ENCODE measurements around the gene CDC37. TPM values are rescaled to one million over a fixed set of nuclear protein-coding genes. Genes with fewer than 3 reads are reported as not detected.
"Not testable (repeated sequence)": the region's sequence is repeated elsewhere in the genome, so short reads cannot be mapped to it uniquely, and the experiment has no call there.

The CDC37 gene
- total RNA-seq, 1 donor from 2014 or later, result 142 TPM

DNA sequence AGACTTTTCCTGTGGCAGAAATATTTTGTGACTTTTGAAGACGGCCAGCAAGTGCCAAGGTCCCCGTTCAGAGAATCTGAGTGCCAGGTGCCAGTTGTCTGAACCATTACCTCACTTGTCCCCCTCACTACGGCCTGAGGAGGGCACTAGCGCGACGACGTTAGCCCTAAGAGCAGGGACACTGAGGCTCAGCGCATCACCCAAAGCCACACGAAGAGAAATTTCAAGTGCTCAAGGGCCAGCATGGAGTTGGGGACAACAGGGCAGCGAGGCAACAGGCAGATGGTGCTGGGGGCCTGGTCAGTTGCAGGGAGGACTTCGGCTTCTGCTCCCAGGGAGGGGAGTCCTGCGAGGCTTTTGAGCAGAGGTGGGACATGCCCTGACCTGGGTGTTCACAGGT, 13.5 kb downstream of the CDC37 start:
- no peaks in the 10 kb centered on the region for H3K9me3 ChIP-seq (replicated peaks)
- DNase-seq, result no peak
- peaks cover 12% of the 10 kb centered on the region for H3K4me1 ChIP-seq
- intact Hi-C loops (cut with micrococcal nuclease), result loop anchor here (5.0 kb wide), 3 partner anchors 113 to 133 kb away; no protein-coding TSS in a partner anchor
- H3K36me3 ChIP-seq, result peaks cover 41% of the 10 kb centered on the region
- no peak overlapping the region for H3K4me3 ChIP-seq
- TF ChIP-seq, protein P1, sequence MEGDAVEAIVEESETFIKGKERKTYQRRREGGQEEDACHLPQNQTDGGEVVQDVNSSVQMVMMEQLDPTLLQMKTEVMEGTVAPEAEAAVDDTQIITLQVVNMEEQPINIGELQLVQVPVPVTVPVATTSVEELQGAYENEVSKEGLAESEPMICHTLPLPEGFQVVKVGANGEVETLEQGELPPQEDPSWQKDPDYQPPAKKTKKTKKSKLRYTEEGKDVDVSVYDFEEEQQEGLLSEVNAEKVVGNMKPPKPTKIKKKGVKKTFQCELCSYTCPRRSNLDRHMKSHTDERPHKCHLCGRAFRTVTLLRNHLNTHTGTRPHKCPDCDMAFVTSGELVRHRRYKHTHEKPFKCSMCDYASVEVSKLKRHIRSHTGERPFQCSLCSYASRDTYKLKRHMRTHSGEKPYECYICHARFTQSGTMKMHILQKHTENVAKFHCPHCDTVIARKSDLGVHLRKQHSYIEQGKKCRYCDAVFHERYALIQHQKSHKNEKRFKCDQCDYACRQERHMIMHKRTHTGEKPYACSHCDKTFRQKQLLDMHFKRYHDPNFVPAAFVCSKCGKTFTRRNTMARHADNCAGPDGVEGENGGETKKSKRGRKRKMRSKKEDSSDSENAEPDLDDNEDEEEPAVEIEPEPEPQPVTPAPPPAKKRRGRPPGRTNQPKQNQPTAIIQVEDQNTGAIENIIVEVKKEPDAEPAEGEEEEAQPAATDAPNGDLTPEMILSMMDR (IDR thresholded peaks at IDR 0.05; ENCODE audit: borderline replicate concordance), result no peak
- H3K27me3 ChIP-seq (ENCODE audit: low read depth), result no peaks in the 10 kb centered on the region
- no peak overlapping the region for H3K27ac ChIP-seq (replicated peaks)

DNA sequence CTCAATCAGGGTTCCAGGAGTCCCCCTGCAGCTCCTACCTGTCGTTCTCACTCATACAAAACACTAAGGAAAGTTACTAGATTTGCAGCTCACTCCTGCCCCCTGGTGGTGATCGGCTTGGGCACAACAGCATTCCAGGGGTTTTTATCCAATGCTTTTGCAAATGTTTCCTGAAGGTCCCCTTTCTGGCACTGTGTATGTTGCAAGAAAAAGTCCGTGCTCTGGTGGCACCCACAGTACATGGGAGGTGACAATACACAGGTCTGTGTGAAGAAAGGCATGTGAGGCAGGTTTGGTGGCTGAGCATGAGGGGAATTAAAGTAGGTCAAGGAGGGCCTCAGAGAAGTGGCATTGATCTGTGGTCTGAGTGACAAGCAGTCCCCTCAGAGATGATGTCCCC, 14.4 kb downstream of the CDC37 start:
- Histone ChIP-seq H3K4me1 (peaks cover 12% of the 10 kb centered on the region), H3K36me3 (peaks cover 32% of the 10 kb centered on the region), H3K4me3 (no peak overlapping the region), H3K9me3 (replicated peaks) (no peaks in the 10 kb centered on the region), H3K27ac (replicated peaks) (peak overlapping the region; percentile 12), H3K27me3 (ENCODE audit: low read depth) (no peaks in the 10 kb centered on the region)
- TF ChIP-seq, protein P1 (IDR thresholded peaks at IDR 0.05; ENCODE audit: borderline replicate concordance), result peak; percentile 93
- intact Hi-C loops (cut with micrococcal nuclease), result loop anchor here (5.0 kb wide), 1 partner anchor 122 kb away; no protein-coding TSS in a partner anchor
- peak; percentile 88 for DNase-seq

DNA sequence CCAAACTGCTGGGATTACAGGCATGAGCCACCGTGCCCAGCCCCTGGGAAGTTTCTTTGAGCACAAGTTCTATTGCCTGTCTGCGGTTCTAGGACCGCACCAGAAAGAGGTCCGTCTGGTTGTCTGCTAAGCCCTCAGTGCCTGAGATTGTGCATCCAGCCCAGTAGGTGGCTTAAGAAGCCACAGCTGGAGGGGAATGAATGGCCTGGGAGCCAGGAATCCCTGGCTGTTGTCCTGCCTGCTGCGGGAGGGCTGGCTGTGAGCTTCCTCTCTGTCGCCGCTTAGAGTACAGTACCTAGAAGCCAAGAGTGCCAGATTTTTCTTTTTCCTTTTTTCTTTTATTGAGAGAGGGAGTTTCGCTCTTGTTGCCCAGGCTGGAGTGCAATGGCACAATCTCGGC, 18.8 kb downstream of the CDC37 start:
- H3K9me3 ChIP-seq (replicated peaks), result no peaks in the 10 kb centered on the region
- H3K36me3 ChIP-seq, result no peaks in the 10 kb centered on the region
- peaks cover 42% of the 10 kb centered on the region for H3K4me1 ChIP-seq
- no peak overlapping the region for H3K4me3 ChIP-seq
- DNase-seq, result no peak
- H3K27ac ChIP-seq (replicated peaks), result no peak overlapping the region
- intact Hi-C loops (cut with micrococcal nuclease), result no loop called here
- no peaks in the 10 kb centered on the region for H3K27me3 ChIP-seq (ENCODE audit: low read depth)
- TF ChIP-seq, protein P1 (IDR thresholded peaks at IDR 0.05; ENCODE audit: borderline replicate concordance), result no peak

DNA sequence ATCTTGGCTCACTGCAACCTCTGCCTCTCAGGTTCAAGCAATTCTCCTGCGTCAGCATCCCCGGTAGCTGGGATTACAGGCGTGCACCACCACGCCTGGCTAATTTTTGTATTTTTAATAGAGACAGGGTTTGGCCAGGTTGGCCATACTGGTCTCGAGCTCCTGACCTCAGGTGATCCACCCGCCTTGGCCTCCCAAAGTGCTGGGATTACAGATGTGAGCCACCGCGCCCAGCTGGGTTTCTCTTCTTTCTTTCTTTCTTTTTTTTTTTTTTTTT, 20.2 kb downstream of the CDC37 start:
- Histone ChIP-seq H3K27ac (replicated peaks) (peak overlapping the region; percentile 72), H3K4me1 (peaks cover 45% of the 10 kb centered on the region)
- H3K27me3 ChIP-seq (ENCODE audit: low read depth); H3K9me3 ChIP-seq (replicated peaks); DNase-seq; H3K36me3 ChIP-seq; intact Hi-C loops (cut with micrococcal nuclease); H3K4me3 ChIP-seq: not testable (repeated sequence)

DNA sequence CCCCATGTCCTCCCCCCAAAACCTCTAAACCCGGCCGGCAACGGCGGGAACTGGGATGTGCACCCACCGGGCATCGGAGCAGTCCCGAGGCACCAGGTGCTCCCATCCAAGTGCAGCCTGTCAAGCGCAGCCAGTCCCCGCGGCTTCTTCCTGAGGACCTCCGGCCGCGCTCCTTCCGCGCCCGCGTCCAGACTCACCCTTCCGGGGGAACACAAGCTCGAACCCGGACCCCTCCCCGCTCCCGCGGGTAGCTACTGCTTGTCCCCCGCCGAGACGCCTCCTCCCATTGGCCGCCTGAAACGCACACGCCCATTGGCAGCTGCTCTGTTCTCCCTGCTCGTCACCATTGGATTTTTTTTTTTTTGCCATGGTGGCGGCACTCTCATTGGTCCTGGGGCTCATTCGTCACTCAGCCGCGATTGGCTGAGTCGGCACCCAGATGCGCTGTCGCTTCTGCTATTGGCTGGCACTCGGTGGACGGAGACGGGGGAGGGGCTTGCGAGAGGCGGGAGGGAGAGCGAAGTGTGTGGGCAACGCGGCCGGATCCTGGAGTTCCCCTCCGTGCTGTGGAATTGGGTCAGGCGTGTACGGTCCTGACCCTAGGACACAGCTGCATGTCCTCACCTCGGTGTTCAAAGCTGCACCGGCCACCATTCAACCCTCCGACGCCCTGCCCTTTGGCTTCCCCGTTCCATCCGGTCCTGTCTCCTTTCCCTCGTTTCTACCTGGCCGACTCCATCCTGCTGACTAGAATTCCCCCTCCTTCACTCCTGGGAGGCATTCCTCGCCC, 22.8 kb downstream of the CDC37 start, which contains the start of gene TYK2:
TYK2 (minus strand) TSS at position 260 of the 790 bp plus-strand sequence. CDS start 2,166 bp downstream, outside the sequence.
- no peaks in the 10 kb centered on the region for H3K9me3 ChIP-seq (replicated peaks)
- H3K27me3 ChIP-seq (ENCODE audit: low read depth), result no peaks in the 10 kb centered on the region
- H3K4me1 ChIP-seq, result peaks cover 44% of the 10 kb centered on the region
- H3K36me3 ChIP-seq, result peaks cover 16% of the 10 kb centered on the region
- peak within 1 kb of the TSS; percentile 86 for H3K27ac ChIP-seq (replicated peaks)
- peak within 1 kb of the TSS; percentile 89 for H3K4me3 ChIP-seq
- TF ChIP-seq, protein P1 (IDR thresholded peaks at IDR 0.05; ENCODE audit: borderline replicate concordance), result no peak
- DNase-seq, result peak; percentile 96
- intact Hi-C loops (cut with micrococcal nuclease), result no loop called here

DNA sequence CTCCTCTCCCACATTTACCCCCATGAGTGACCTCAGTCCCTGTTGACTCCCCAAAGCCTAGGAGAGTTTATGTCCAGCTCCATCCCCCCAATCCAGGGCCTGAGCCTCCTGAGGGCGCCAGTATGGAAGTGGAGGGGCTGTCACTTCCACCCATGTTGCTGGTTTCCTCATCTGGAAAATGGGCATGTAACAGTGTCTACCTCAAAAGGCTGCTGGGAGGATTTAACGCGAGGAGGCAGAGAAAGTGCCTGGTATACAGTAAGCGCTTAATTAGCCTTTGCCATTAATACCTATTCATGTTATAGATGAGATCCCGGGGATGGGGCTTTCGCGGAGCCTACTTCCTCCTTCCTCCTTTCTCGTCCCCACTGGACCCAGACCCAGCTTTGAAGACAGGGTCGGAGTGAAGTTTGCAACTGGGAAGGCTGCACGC, 23.4 kb downstream of the CDC37 start:
- no peak for DNase-seq
- no peaks in the 10 kb centered on the region for H3K9me3 ChIP-seq (replicated peaks)
- H3K27ac ChIP-seq (replicated peaks), result peak overlapping the region; percentile 86
- intact Hi-C loops (cut with micrococcal nuclease), result no loop called here
- peaks cover 44% of the 10 kb centered on the region for H3K4me1 ChIP-seq
- TF ChIP-seq, protein P1 (IDR thresholded peaks at IDR 0.05; ENCODE audit: borderline replicate concordance), result no peak
- peak overlapping the region; percentile 89 for H3K4me3 ChIP-seq
- no peaks in the 10 kb centered on the region for H3K27me3 ChIP-seq (ENCODE audit: low read depth)
- peaks cover 22% of the 10 kb centered on the region for H3K36me3 ChIP-seq

Data from left ventricle myocardium inferior (tissue), 1 donor.